Small intestine (tissue), 7 donors: ENCODE measurements around the gene RANBP10. TPM values are rescaled to one million over a fixed set of nuclear protein-coding genes. Genes with fewer than 3 reads are reported as not detected.
"Not testable (repeated sequence)": the region's sequence is repeated elsewhere in the genome, so short reads cannot be mapped to it uniquely, and the experiment has no call there.

ENCODE experiments used
- DNase-seq, 2 donors: peaks; one replicate each; pipeline versions ENCODE4 v3.0.0 to v3.0.0-alpha.2; 2013
- FAIRE-seq: peaks from 2 replicates; lab custom pipeline; 2012; peaks lifted over from hg19 to GRCh38; lab: Jason Lieb, UNC
- H3K27ac ChIP-seq, 3 donors: one replicate each; pipeline ENCODE4 v1.5.1; 2013; ENCODE audit warnings: low read length in 2 of 3, mild to moderate bottlenecking in 2 of 3, control low read depth in 1 of 3, inconsistent platforms in 1 of 3, low read depth in 1 of 3, moderate library complexity in 1 of 3
- H3K27me3 ChIP-seq, 3 donors: one replicate each; pipeline ENCODE4 v1.6.1; 2013; ENCODE audit warnings: low read length in 3 of 3, inconsistent platforms in 1 of 3; ENCODE audit not compliant: control insufficient read depth in 3 of 3, insufficient read depth in 3 of 3
- H3K36me3 ChIP-seq, 3 donors: one replicate each; pipeline ENCODE4 v1.6.1; 2013; ENCODE audit warnings: low read length in 3 of 3, inconsistent platforms in 1 of 3, low read depth in 1 of 3, mild to moderate bottlenecking in 1 of 3, moderate library complexity in 1 of 3; ENCODE audit not compliant: control insufficient read depth in 3 of 3, insufficient read depth in 2 of 3
- H3K4me1 ChIP-seq, 3 donors: one replicate each; pipeline ENCODE4 v1.6.1; 2013; ENCODE audit warnings: low read length in 2 of 3, inconsistent platforms in 1 of 3, low read depth in 1 of 3, mild to moderate bottlenecking in 1 of 3, moderate library complexity in 1 of 3; ENCODE audit not compliant: control insufficient read depth in 3 of 3, insufficient read depth in 2 of 3
- H3K4me3 ChIP-seq, 3 donors: one replicate each; pipeline ENCODE4 v1.5.1; 2013; ENCODE audit warnings: low read length in 3 of 3, control low read depth in 1 of 3, inconsistent platforms in 1 of 3, low read depth in 1 of 3, mild to moderate bottlenecking in 1 of 3, moderate library complexity in 1 of 3
- H3K9me3 ChIP-seq, 2 donors: one replicate each; pipeline ENCODE4 v1.6.1; 2013; ENCODE audit warnings: low read depth in 1 of 2, low read length in 1 of 2; ENCODE audit not compliant: control insufficient read depth in 2 of 2, insufficient read depth in 1 of 2
- WGBS, 3 donors: extraction: QIAGEN DNeasy Blood & Tissue Kit; methylation state at CpG; one replicate each; pipeline ENCODE4 v1.1.7; 2013; 5-methylcytosine and 5-hydroxymethylcytosine counted together
- polyA plus RNA-seq, 4 donors: library from polyadenylated mRNA; stranded (reverse) in 3 of 4; unstranded in 1 of 4; fragments of 200-250 nt in 3 of 4; fragments of 120-200 nt in 1 of 4; gene quantifications; one replicate each; pipeline versions ENCODE4 v1.2.1 to v1.2.3, GENCODE V29; 2013
- donor health status: healthy with polysubstance abuse.
- donor health status: control.
- donor health status: control.
- donor health status: Bipolar disorder and iron deficiency.
- donor health status: healthy.

Gene RANBP10
- polyA plus RNA-seq, 4 donors, result 5.9 to 21.8 (median 10.1) TPM

- DNase-seq, result peak; percentile 32 to 73
- 25 to 70% (median 37%) methylated on average over 7 to 10 of the region's 10 CpGs for WGBS, 3 donors
- not testable (repeated sequence) for FAIRE-seq, H3K9me3 ChIP-seq, H3K27me3 ChIP-seq, H3K4me1 ChIP-seq, H3K27ac ChIP-seq, H3K36me3 ChIP-seq, H3K4me3 ChIP-seq
These were observed 30.8 kb upstream of the RANBP10 start for GRCh38 chr16:67837190-67837589.

- WGBS, 3 donors, result 67 to 82% (median 80%) methylated on average over 10 of the region's 10 CpGs
These were observed 27.9 kb upstream of the RANBP10 start for GRCh38 chr16:67834242-67834614.

GRCh38 chr16:67833415-67834241 is 27.3 kb upstream of the RANBP10 start:
- FAIRE-seq (no peak), DNase-seq (peak; percentile 87 to 95)
- peaks cover 0 to 38% (median 4%) of the 10 kb centered on the region in 3 donors for H3K36me3 ChIP-seq
- no peaks in the 10 kb centered on the region for H3K27me3 ChIP-seq
- peak overlapping the region in 1 of 3 donors; percentile 66 for H3K27ac ChIP-seq
- 1% methylated on average over 46 to 49 of the region's 49 CpGs for WGBS, 3 donors
- H3K4me1 ChIP-seq, result peaks cover 0 to 6% (median 3%) of the 10 kb centered on the region in 3 donors
- H3K4me3 ChIP-seq, result peak overlapping the region; percentile 67 to 76 (median 69)
- no peaks in the 10 kb centered on the region for H3K9me3 ChIP-seq

More at GRCh38 chr16:67834242-67834614, 27.9 kb upstream of the RANBP10 start:
- Histone ChIP-seq H3K4me3 (peak overlapping the region in 2 of 3 donors; percentile 67 to 69), H3K4me1 (peaks cover 0 to 6% (median 3%) of the 10 kb centered on the region in 3 donors), H3K27me3 (no peaks in the 10 kb centered on the region), H3K36me3 (peaks cover 0 to 32% (median 4%) of the 10 kb centered on the region in 3 donors), H3K27ac (peak overlapping the region in 1 of 3 donors; percentile 30), H3K9me3 (no peaks in the 10 kb centered on the region)
- no peak for FAIRE-seq
- no peak for DNase-seq

- WGBS, 3 donors, result 0 to 2% (median 1%) methylated on average over 3 of the region's 3 CpGs
- Histone ChIP-seq H3K9me3 (no peaks in the 10 kb centered on the region), H3K4me3 (peak overlapping the region; percentile 67 to 76 (median 69)), H3K27ac (peak overlapping the region in 1 of 3 donors; percentile 21), H3K36me3 (peaks cover 0 to 44% (median 4%) of the 10 kb centered on the region in 3 donors), H3K4me1 (peaks cover 0 to 6% (median 3%) of the 10 kb centered on the region in 3 donors), H3K27me3 (no peaks in the 10 kb centered on the region)
- DNase-seq, result peak; percentile 23 to 26
- FAIRE-seq, result no peak
These were observed 26.7 kb upstream of the RANBP10 start for GRCh38 chr16:67833030-67833414.

- peaks cover 0 to 6% (median 3%) of the 10 kb centered on the region in 3 donors for H3K4me1 ChIP-seq
- H3K9me3 ChIP-seq, result no peaks in the 10 kb centered on the region
- peaks cover 0 to 72% (median 4%) of the 10 kb centered on the region in 3 donors for H3K36me3 ChIP-seq
- H3K27ac ChIP-seq, result no peak overlapping the region
- FAIRE-seq (no peak), DNase-seq (no peak)
- H3K27me3 ChIP-seq, result no peaks in the 10 kb centered on the region
- no peak overlapping the region for H3K4me3 ChIP-seq
- WGBS, 3 donors, result 89 to 96% (median 94%) methylated on average over 4 of the region's 4 CpGs
These were observed 22.3 kb upstream of the RANBP10 start for GRCh38 chr16:67828651-67829050.

- no peak overlapping the region for H3K4me3 ChIP-seq
- no peaks in the 10 kb centered on the region for H3K27me3 ChIP-seq
- peaks cover 0 to 56% (median 4%) of the 10 kb centered on the region in 3 donors for H3K36me3 ChIP-seq
- 89 to 93% (median 93%) methylated on average over 14 of the region's 14 CpGs for WGBS, 3 donors
- no peak overlapping the region for H3K27ac ChIP-seq
- H3K9me3 ChIP-seq, result no peaks in the 10 kb centered on the region
- no peaks in the 10 kb centered on the region for H3K4me1 ChIP-seq
- DNase-seq (no peak), FAIRE-seq (no peak)
These were observed 19.5 kb upstream of the RANBP10 start for GRCh38 chr16:67825906-67826305.

DNA sequence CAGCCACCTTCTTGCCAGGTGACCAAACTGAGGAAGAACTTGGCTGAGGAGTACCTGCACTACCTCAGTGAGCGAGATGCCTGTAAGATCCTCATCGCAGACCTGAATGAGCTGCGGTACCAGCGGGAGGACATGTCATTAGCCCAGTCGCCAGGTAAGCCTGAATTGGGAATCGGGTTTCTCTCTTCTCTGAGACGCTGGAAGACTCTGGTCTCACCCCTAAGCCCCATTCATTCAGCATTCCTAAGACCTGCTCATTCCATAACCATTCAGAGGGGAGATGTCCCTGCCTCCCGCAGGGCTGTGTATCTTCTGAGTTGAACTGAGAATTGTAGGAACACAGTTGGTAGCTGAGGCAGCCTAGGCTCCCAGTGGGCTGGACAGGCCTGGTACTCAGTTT is 18.8 kb upstream of the RANBP10 start:
- no peaks in the 10 kb centered on the region for H3K4me1 ChIP-seq
- H3K27ac ChIP-seq, result no peak overlapping the region
- 88 to 92% (median 90%) methylated on average over 8 of the region's 8 CpGs for WGBS, 3 donors
- H3K36me3 ChIP-seq, result peaks cover 0 to 48% (median 0%) of the 10 kb centered on the region in 3 donors
- H3K27me3 ChIP-seq, result no peaks in the 10 kb centered on the region
- no peak for FAIRE-seq
- no peak for DNase-seq
- H3K4me3 ChIP-seq, result no peak overlapping the region
- no peaks in the 10 kb centered on the region for H3K9me3 ChIP-seq

DNA sequence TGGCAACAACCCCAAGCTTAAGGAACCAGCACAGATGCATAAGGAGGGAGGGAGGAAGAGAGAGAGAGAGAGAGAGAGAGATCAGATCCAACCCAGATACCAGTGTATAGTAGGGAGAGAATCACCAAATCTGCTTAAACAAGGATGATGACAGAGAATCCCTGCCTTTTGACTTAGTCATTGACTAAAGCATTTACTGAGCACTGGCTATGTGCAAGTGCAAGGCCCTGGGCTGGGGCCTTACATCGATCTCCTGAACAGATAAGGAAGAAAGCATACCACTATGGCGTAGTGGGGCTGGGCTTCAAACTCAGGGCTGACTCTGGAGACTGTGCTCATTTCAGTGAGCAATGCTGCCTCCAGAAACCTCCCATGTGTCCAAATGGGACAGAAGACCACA is 16.2 kb upstream of the RANBP10 start:
- no peak overlapping the region for H3K27ac ChIP-seq
- no peak overlapping the region for H3K4me3 ChIP-seq
- H3K9me3 ChIP-seq, result no peaks in the 10 kb centered on the region
- no peaks in the 10 kb centered on the region for H3K27me3 ChIP-seq
- FAIRE-seq (no peak), DNase-seq (no peak)
- peaks cover 0 to 22% (median 0%) of the 10 kb centered on the region in 3 donors for H3K36me3 ChIP-seq
- no peaks in the 10 kb centered on the region for H3K4me1 ChIP-seq
- 83 to 92% (median 90%) methylated on average over 2 of the region's 2 CpGs for WGBS, 3 donors
